Stomach (tissue), 9 donors: ENCODE measurements around the gene RHOD. TPM values are rescaled to one million over a fixed set of nuclear protein-coding genes. Genes with fewer than 3 reads are reported as not detected.

Experiments
- DNase-seq, 2 donors: peaks; one replicate each; pipeline versions ENCODE4 v3.0.0 to v3.0.0-alpha.2; 2013 to 2019
- H3K27ac ChIP-seq, 5 donors: fragments of 200-600 bp in 4 of 5; sonication (generic) in 4 of 5; one replicate each; pipeline ENCODE4 v1.5.1; 2013 to 2019; ENCODE audit warnings: mild to moderate bottlenecking in 1 of 5, moderate library complexity in 1 of 5
- H3K27me3 ChIP-seq, 3 donors: fragments of 200-600 bp; sonication (generic); one replicate each; pipeline ENCODE4 v1.5.1; 2017 to 2019; ENCODE audit warnings: mixed run types in 1 of 3
- H3K36me3 ChIP-seq, 4 donors: fragments of 200-600 bp; sonication (generic); 1 replicate in 3 of 4; 2 replicates in 1 of 4; pipeline ENCODE4 v1.5.1; 2016 to 2019
- H3K4me1 ChIP-seq, 4 donors: fragments of 200-600 bp; sonication (generic); one replicate each; pipeline ENCODE4 v1.5.1; 2016 to 2019
- H3K4me3 ChIP-seq, 4 donors: fragments of 200-600 bp; sonication (generic) in 3 of 4; one replicate each; pipeline ENCODE4 v1.5.1; 2016 to 2019; ENCODE audit warnings: mild to moderate bottlenecking in 1 of 4
- H3K9me3 ChIP-seq, 4 donors: fragments of 200-600 bp; sonication (generic); one replicate each; pipeline ENCODE4 v1.5.1; 2016 to 2019
- CTCF ChIP-seq, 7 experiments: fragments of 450-650 bp in 4 of 7; fragments of 200-600 bp in 3 of 7; sonication (generic) in 3 of 7; IDR thresholded peaks; one replicate each; pipeline ENCODE4 v1.5.1; 2016 to 2019; ENCODE audit warnings: antibody characterized with exemption in 7 of 7, control low read depth in 2 of 7, mild to moderate bottlenecking in 1 of 7
- EP300 ChIP-seq: sonication (generic); formaldehyde crosslinking; IDR thresholded peaks from one replicate; pipeline ENCODE4 v1.6.1; 2017; ENCODE audit warnings: antibody characterized with exemption
- POLR2A ChIP-seq, 4 donors: fragments of 450-650 bp; IDR thresholded peaks; one replicate each; pipeline ENCODE4 v1.6.1; 2016; ENCODE audit warnings: antibody characterized with exemption in 4 of 4, control low read depth in 2 of 4, mild to moderate bottlenecking in 1 of 4, moderate library complexity in 1 of 4
- POLR2AphosphoS5 ChIP-seq, 3 donors: sonication (generic); formaldehyde crosslinking; IDR thresholded peaks; one replicate each; pipeline ENCODE4 v1.6.1; 2016; ENCODE audit warnings: antibody characterized with exemption in 3 of 3
- WGBS, 5 donors: extraction: QIAGEN DNeasy Blood & Tissue Kit in 3 of 5; methylation state at CpG; one replicate each; pipeline versions ENCODE4 v1.1.5 to v1.1.7; 2013 to 2018; 5-methylcytosine and 5-hydroxymethylcytosine counted together
- intact Hi-C: fragments of 100-400 bp; cut with DNase I; formaldehyde crosslinking; loops from one replicate; pipeline ENCODE4 v1.15.1; 2023; ENCODE audit warnings: low total_unique reads
- polyA plus RNA-seq, 3 donors: library from polyadenylated mRNA; stranded (reverse); fragments of 200-250 nt; gene quantifications; one replicate each; pipeline ENCODE4 v1.2.3, GENCODE V29; 2013
- total RNA-seq, 5 donors: library from RNA; depleted of rRNA; stranded (reverse); fragments of >200 nt; gene quantifications; one replicate each; pipeline versions ENCODE4 v1.1.0 to v1.2.3, GENCODE V29; 2014 to 2016
- donor health status: healthy with polysubstance abuse.
- donor health status: Bipolar disorder and iron deficiency.
- donor health status: healthy.

RHOD gene
- total and polyA plus RNA-seq, 8 donors, result 1.2 to 46.8 (median 36.4) TPM

GRCh38 chr11:67111261-67111660 lies 54.6 kb downstream of the RHOD start:
- peak in 1 of 2 donors; percentile 35 for DNase-seq
- H3K4me1 ChIP-seq, result peaks cover 0 to 23% (median 10%) of the 10 kb centered on the region in 4 donors
- H3K4me3 ChIP-seq, result no peak overlapping the region
- H3K36me3 ChIP-seq, result no peaks in the 10 kb centered on the region
- TF ChIP-seq CTCF (IDR thresholded peaks at IDR 0.05) (no peak), POLR2AphosphoS5 (IDR thresholded peaks at IDR 0.05) (no peak), EP300 (no peak), POLR2A (IDR thresholded peaks at IDR 0.05) (no peak)
- H3K27me3 ChIP-seq, result no peaks in the 10 kb centered on the region
- intact Hi-C loops, result no loop called here
- peak overlapping the region in 1 of 5 donors; percentile 25 for H3K27ac ChIP-seq
- H3K9me3 ChIP-seq, result no peaks in the 10 kb centered on the region
- 41 to 63% (median 50%) methylated on average over 1 of the region's 1 CpG for WGBS, 5 donors

- 79 to 92% (median 88%) methylated on average over 5 of the region's 5 CpGs for WGBS, 5 donors
- H3K4me3 ChIP-seq, result no peak overlapping the region
- H3K36me3 ChIP-seq, result no peaks in the 10 kb centered on the region
- intact Hi-C loops, result no loop called here
- H3K4me1 ChIP-seq, result peaks cover 11 to 37% (median 22%) of the 10 kb centered on the region in 4 donors
- H3K27me3 ChIP-seq, result no peaks in the 10 kb centered on the region
- H3K9me3 ChIP-seq, result no peaks in the 10 kb centered on the region
- TF ChIP-seq EP300, result no peak
- DNase-seq, result peak in 1 of 2 donors; percentile 27
- H3K27ac ChIP-seq, result no peak overlapping the region
Observed at GRCh38 chr11:67113231-67113721, 56.6 kb downstream of the RHOD start.

GRCh38 chr11:67114275-67114896 lies 57.7 kb downstream of the RHOD start:
- 78 to 87% (median 86%) methylated on average over 10 of the region's 10 CpGs for WGBS, 5 donors
- Histone ChIP-seq H3K4me3 (no peak overlapping the region), H3K36me3 (no peaks in the 10 kb centered on the region), H3K4me1 (peaks cover 14 to 37% (median 22%) of the 10 kb centered on the region in 4 donors), H3K27me3 (no peaks in the 10 kb centered on the region), H3K27ac (no peak overlapping the region), H3K9me3 (no peaks in the 10 kb centered on the region)
- intact Hi-C loops, result no loop called here
- no peak for DNase-seq
- TF ChIP-seq EP300 (no peak), POLR2AphosphoS5 (IDR thresholded peaks at IDR 0.05) (no peak), POLR2A (IDR thresholded peaks at IDR 0.05) (no peak), CTCF (IDR thresholded peaks at IDR 0.05) (no peak)

GRCh38 chr11:67116758-67117105 lies 60.1 kb downstream of the RHOD start:
- H3K27me3 ChIP-seq, result no peaks in the 10 kb centered on the region
- no peak overlapping the region for H3K4me3 ChIP-seq
- TF ChIP-seq POLR2AphosphoS5 (IDR thresholded peaks at IDR 0.05) (no peak), POLR2A (IDR thresholded peaks at IDR 0.05) (no peak), CTCF (IDR thresholded peaks at IDR 0.05) (no peak), EP300 (no peak)
- no peaks in the 10 kb centered on the region for H3K36me3 ChIP-seq
- WGBS, 5 donors, result 33 to 52% (median 43%) methylated on average over 3 of the region's 3 CpGs
- H3K4me1 ChIP-seq, result peaks cover 17 to 32% (median 22%) of the 10 kb centered on the region in 4 donors
- no peaks in the 10 kb centered on the region for H3K9me3 ChIP-seq
- H3K27ac ChIP-seq, result peak overlapping the region in 2 of 5 donors; percentile 97 to 99
- DNase-seq, result no peak
- intact Hi-C loops, result no loop called here

- Histone ChIP-seq H3K4me3 (peak overlapping the region in 2 of 4 donors; percentile 49 to 52), H3K4me1 (peaks cover 21 to 37% (median 25%) of the 10 kb centered on the region in 4 donors), H3K36me3 (no peaks in the 10 kb centered on the region), H3K27ac (peak overlapping the region in 4 of 5 donors; percentile 97 to 100 (median 98)), H3K9me3 (no peaks in the 10 kb centered on the region), H3K27me3 (no peaks in the 10 kb centered on the region)
- WGBS, 5 donors, result 74 to 80% (median 79%) methylated on average over 7 of the region's 7 CpGs
- intact Hi-C loops, result no loop called here
- DNase-seq, result no peak
- TF ChIP-seq POLR2A (IDR thresholded peaks at IDR 0.05), result no peak
- no peak for TF ChIP-seq CTCF (IDR thresholded peaks at IDR 0.05)
- TF ChIP-seq EP300, result no peak
- no peak for TF ChIP-seq POLR2AphosphoS5 (IDR thresholded peaks at IDR 0.05)
Observed at GRCh38 chr11:67117176-67117575, 60.5 kb downstream of the RHOD start.
